Vagina (tissue), 2 donors: ENCODE results near the gene SLC35E4. TPM values are rescaled to one million over a fixed set of nuclear protein-coding genes. Genes with fewer than 3 reads are reported as not detected.

Source experiments
- DNase-seq, 2 donors: peaks; one replicate each; pipeline ENCODE4 v3.0.0-alpha.2; 2017; ENCODE audit errors: extremely low spot score in 2 of 2
- H3K27ac ChIP-seq: fragments of 200-600 bp; sonication (generic); one replicate; pipeline ENCODE4 v1.5.1; 2019
- H3K27me3 ChIP-seq: fragments of 200-600 bp; sonication (generic); one replicate; pipeline ENCODE4 v1.5.1; 2019
- H3K36me3 ChIP-seq, 2 donors: fragments of 200-600 bp; sonication (generic); one replicate each; pipeline ENCODE4 v1.5.1; 2017 to 2019
- H3K4me1 ChIP-seq: fragments of 200-600 bp; sonication (generic); one replicate; pipeline ENCODE4 v1.5.1; 2019
- H3K4me3 ChIP-seq, 2 donors: fragments of 200-600 bp; sonication (generic); 1 replicate in 1 of 2; 2 replicates in 1 of 2; pipeline ENCODE4 v1.5.1; 2016 to 2019
- H3K9me3 ChIP-seq: fragments of 200-600 bp; sonication (generic); one replicate; pipeline ENCODE4 v1.5.1; 2019
- POLR2A ChIP-seq, 2 donors: fragments of 450-650 bp; IDR thresholded peaks; one replicate each; pipeline ENCODE4 v1.6.1; 2017; ENCODE audit warnings: antibody characterized with exemption in 2 of 2, mild to moderate bottlenecking in 2 of 2, moderate library complexity in 2 of 2
- POLR2AphosphoS5 ChIP-seq, 2 donors: sonication (generic); formaldehyde crosslinking; IDR thresholded peaks; one replicate each; pipeline ENCODE4 v1.9.0; 2017; ENCODE audit warnings: antibody characterized with exemption in 2 of 2, mild to moderate bottlenecking in 2 of 2, low read depth in 1 of 2; ENCODE audit not compliant: insufficient read depth in 1 of 2
- intact Hi-C: fragments of 100-400 bp; cut with DNase I; formaldehyde crosslinking; loops from one replicate; pipeline ENCODE4 v1.15.1; 2023
- total RNA-seq: library from RNA; depleted of rRNA; stranded (reverse); fragments of >200 nt; gene quantifications from one replicate; pipeline ENCODE4 v1.2.3, GENCODE V29; 2016
- TF ChIP-seq, protein P1 (sequence below), 3 experiments: fragments of 450-650 bp in 2 of 3; fragments of 200-600 bp in 1 of 3; sonication (generic) in 1 of 3; IDR thresholded peaks; one replicate each; pipeline ENCODE4 v1.5.1; 2017 to 2019; ENCODE audit warnings: antibody characterized with exemption in 3 of 3, mild to moderate bottlenecking in 2 of 3, moderate library complexity in 2 of 3

Gene SLC35E4
- total RNA-seq, 1 donor from 2014 or later, result 6.4 TPM

DNA sequence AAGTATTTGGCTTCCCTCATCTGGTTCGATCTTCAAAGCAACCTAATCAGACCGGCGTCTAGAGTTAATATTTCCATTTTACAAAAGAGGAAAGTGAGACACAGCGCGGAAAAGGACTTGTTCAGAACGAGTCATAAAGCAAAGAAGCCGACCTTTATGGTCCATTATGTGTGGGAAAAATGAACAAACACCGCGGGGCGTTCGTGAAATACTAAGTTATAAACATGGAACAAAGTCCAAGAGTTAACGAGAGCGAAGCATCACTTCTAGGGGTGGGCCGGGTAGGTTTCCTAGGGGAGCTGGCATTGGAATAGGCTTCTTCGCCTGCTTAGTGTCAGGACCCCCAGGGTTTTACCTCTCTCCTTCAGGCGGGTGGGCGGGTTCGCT, 31.5 kb downstream of the SLC35E4 start:
- peak overlapping the region; percentile 70 to 85 for H3K4me3 ChIP-seq
- TF ChIP-seq POLR2AphosphoS5 (IDR thresholded peaks at IDR 0.05; ENCODE audit: insufficient read depth in 1 of 2, low read depth in 1 of 2), result no peak
- TF ChIP-seq, protein P1, sequence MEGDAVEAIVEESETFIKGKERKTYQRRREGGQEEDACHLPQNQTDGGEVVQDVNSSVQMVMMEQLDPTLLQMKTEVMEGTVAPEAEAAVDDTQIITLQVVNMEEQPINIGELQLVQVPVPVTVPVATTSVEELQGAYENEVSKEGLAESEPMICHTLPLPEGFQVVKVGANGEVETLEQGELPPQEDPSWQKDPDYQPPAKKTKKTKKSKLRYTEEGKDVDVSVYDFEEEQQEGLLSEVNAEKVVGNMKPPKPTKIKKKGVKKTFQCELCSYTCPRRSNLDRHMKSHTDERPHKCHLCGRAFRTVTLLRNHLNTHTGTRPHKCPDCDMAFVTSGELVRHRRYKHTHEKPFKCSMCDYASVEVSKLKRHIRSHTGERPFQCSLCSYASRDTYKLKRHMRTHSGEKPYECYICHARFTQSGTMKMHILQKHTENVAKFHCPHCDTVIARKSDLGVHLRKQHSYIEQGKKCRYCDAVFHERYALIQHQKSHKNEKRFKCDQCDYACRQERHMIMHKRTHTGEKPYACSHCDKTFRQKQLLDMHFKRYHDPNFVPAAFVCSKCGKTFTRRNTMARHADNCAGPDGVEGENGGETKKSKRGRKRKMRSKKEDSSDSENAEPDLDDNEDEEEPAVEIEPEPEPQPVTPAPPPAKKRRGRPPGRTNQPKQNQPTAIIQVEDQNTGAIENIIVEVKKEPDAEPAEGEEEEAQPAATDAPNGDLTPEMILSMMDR (IDR thresholded peaks at IDR 0.05), result no peak
- no peak for TF ChIP-seq POLR2A (IDR thresholded peaks at IDR 0.05)
- H3K27me3 ChIP-seq, result no peaks in the 10 kb centered on the region
- intact Hi-C loops, result no loop called here
- no peaks in the 10 kb centered on the region for H3K9me3 ChIP-seq
- H3K36me3 ChIP-seq, result peaks cover 0 to 16% of the 10 kb centered on the region in 2 donors
- no peak for DNase-seq
- H3K27ac ChIP-seq, result peak overlapping the region; percentile 16
- peaks cover 22% of the 10 kb centered on the region for H3K4me1 ChIP-seq

DNA sequence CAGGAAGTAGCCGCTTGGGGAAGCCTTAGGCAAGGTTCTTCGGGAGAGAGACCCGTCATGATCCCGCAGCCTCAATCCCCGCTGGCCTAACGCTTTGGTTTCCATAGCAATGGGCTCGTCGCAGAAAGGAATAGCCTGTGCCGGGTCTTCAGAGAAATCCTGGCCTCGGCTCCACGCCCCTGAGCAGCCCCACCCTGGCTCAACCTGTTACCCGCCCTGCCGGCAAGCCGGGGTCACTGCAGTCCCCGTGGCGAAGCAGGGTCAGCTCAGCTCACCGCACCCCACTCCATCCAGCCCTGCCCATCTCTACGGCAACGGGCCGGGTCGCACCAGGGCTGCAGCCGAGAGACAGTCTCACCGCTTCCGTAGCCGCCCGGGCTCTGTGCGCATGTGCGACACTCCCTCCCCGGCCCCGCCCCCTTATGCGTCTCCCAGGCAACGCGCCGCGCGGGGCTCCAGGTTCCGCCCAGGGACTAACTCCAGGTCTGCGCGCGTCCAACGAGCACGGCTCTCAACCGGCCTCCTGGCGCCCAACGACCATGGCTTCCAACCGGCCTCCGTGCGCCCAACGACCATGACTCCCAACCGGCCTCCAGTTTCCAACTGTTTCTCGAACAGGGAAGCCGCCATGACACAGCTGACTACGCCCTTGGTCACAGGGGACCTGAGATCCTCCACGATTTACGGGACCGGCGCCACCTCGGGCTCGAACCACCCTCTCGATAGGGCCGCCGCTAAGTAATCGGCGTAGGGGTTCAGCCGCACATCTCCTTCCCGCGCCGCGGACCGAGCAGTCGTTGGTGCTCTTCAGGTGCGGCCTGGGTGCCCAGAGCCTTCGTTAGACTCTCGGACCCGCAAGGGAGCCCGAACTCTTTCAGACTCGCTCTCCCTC, 32.2 kb downstream of the SLC35E4 start, which contains the start of gene DUSP18:
Gene DUSP18 (minus strand): TSS at position 382 of the 892 bp plus-strand sequence. CDS start 3,872 bp downstream, outside the sequence.
- Histone ChIP-seq H3K36me3 (peaks cover 0 to 9% of the 10 kb centered on the region in 2 donors), H3K9me3 (no peaks in the 10 kb centered on the region), H3K27ac (peak within 1 kb of the TSS; percentile 16), H3K27me3 (no peaks in the 10 kb centered on the region), H3K4me3 (peak within 1 kb of the TSS; percentile 70 to 85), H3K4me1 (peaks cover 22% of the 10 kb centered on the region)
- peak in 1 of 2 donors; percentile 92 for DNase-seq
- intact Hi-C loops, result no loop called here
- TF ChIP-seq POLR2AphosphoS5 (IDR thresholded peaks at IDR 0.05; ENCODE audit: insufficient read depth in 1 of 2, low read depth in 1 of 2) (peak; percentile 82 to 83), POLR2A (IDR thresholded peaks at IDR 0.05) (peak in 1 of 2 donors; percentile 19)
- TF ChIP-seq, protein P1 (IDR thresholded peaks at IDR 0.05), result no peak

DNA sequence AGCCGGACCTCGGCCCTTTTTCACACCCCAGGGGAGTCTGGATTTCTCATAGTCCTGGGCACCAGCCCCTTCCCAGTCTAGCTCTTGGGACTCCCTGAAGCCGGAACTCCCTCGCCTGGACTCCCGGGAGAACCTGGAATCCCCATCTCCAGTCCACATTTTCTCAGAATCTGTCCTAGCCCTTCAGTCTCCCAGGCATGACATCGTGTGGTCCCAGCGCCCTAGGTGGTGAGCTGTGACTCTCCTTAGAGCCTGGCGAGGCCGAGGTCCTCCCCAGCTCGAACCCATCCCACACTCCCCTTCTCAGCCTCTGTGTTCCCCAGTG, 32.8 kb downstream of the SLC35E4 start:
- no peak for DNase-seq
- TF ChIP-seq POLR2AphosphoS5 (IDR thresholded peaks at IDR 0.05; ENCODE audit: insufficient read depth in 1 of 2, low read depth in 1 of 2), result no peak
- TF ChIP-seq, protein P1 (IDR thresholded peaks at IDR 0.05), result no peak
- Histone ChIP-seq H3K27ac (no peak overlapping the region), H3K36me3 (peaks cover 0 to 3% of the 10 kb centered on the region in 2 donors), H3K4me3 (peak overlapping the region; percentile 70 to 85), H3K9me3 (no peaks in the 10 kb centered on the region), H3K4me1 (peaks cover 22% of the 10 kb centered on the region), H3K27me3 (no peaks in the 10 kb centered on the region)
- intact Hi-C loops, result no loop called here

DNA sequence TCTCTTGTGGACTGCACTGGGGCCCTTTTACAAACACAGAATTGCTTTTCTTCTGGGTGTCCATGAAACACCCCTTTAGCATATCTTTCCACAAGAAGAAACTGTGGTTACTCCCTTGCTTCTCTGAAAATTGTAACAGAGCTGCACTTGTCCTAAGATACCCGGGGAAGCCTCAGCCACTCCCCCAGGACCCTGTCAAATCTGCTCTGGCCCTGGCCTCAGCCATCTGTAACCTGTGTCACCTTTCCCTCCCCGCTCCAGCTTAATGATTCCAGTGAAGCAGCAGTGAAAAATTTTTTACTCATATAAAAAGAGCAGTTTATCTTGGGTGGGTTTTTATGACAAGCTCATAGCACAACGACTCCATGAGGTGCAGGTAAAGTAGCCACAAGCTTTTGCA, 35.5 kb downstream of the SLC35E4 start:
- no peak for DNase-seq
- Histone ChIP-seq H3K27me3 (no peaks in the 10 kb centered on the region), H3K4me1 (peaks cover 21% of the 10 kb centered on the region), H3K4me3 (no peak overlapping the region), H3K36me3 (no peaks in the 10 kb centered on the region), H3K27ac (no peak overlapping the region), H3K9me3 (no peaks in the 10 kb centered on the region)
- intact Hi-C loops, result no loop called here
- TF ChIP-seq POLR2A (IDR thresholded peaks at IDR 0.05) (no peak), POLR2AphosphoS5 (IDR thresholded peaks at IDR 0.05; ENCODE audit: insufficient read depth in 1 of 2, low read depth in 1 of 2) (no peak)
- TF ChIP-seq, protein P1 (IDR thresholded peaks at IDR 0.05), result no peak

DNA sequence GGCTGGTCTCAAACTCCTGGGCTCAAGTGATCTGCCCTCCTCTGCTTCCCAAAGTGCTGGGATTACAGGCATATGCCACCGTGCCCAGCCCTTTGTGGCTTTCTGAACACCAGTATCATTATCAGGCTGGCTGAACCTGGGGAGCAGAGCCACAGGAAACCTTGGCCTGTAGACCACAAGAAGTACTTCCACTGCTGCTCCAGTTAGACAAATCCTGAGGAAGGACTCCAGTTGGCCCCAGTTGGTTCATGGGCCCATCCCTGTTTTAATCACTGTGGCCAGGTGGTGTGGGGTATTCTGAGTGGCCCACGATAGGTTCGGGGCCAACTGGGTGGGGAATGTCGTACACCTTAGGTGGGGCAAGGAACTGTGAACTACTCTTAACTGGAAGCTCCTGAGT, 37.6 kb downstream of the SLC35E4 start:
- DNase-seq, result no peak
- Histone ChIP-seq H3K4me3 (no peak overlapping the region), H3K27ac (no peak overlapping the region), H3K27me3 (no peaks in the 10 kb centered on the region), H3K36me3 (no peaks in the 10 kb centered on the region), H3K4me1 (peaks cover 6% of the 10 kb centered on the region), H3K9me3 (no peaks in the 10 kb centered on the region)
- intact Hi-C loops, result no loop called here
- TF ChIP-seq POLR2A (IDR thresholded peaks at IDR 0.05) (no peak), POLR2AphosphoS5 (IDR thresholded peaks at IDR 0.05; ENCODE audit: insufficient read depth in 1 of 2, low read depth in 1 of 2) (no peak)
- TF ChIP-seq, protein P1 (IDR thresholded peaks at IDR 0.05), result no peak
